Ishikawa (cell line): ENCODE results near the gene RBP3.

Source experiments
- CEBPB ChIP-seq: IDR thresholded peaks from 2 replicates; pipeline ENCODE4 v1.6.1; 2012
- CREB1 ChIP-seq: IDR thresholded peaks from 2 replicates; pipeline ENCODE4 v1.6.1; 2012; ENCODE audit warnings: low read depth
- EGR1 ChIP-seq: IDR thresholded peaks from 2 replicates; pipeline ENCODE4 v1.6.1; 2012
- EP300 ChIP-seq: IDR thresholded peaks from 2 replicates; pipeline ENCODE4 v1.6.1; 2012; ENCODE audit warnings: borderline replicate concordance
- FOXM1 ChIP-seq: IDR thresholded peaks from 2 replicates; pipeline ENCODE4 v1.6.1; 2012; ENCODE audit warnings: low read depth, borderline replicate concordance
- NFIC ChIP-seq: IDR thresholded peaks from 2 replicates; pipeline ENCODE4 v1.6.1; 2012
- RAD21 ChIP-seq: IDR thresholded peaks from 2 replicates; pipeline ENCODE4 v1.6.1; 2012; ENCODE audit warnings: low read depth
- TAF1 ChIP-seq: IDR thresholded peaks from 2 replicates; pipeline ENCODE4 v1.6.1; 2012; ENCODE audit warnings: low read depth, mild to moderate bottlenecking
- TCF12 ChIP-seq: IDR thresholded peaks from 2 replicates; pipeline ENCODE4 v1.6.1; 2012; ENCODE audit warnings: low read depth
- TEAD4 ChIP-seq: IDR thresholded peaks from 2 replicates; pipeline ENCODE4 v1.6.1; 2012
- YY1 ChIP-seq: IDR thresholded peaks from 2 replicates; pipeline ENCODE4 v1.6.1; 2012; ENCODE audit warnings: low read depth
- ZBTB7A ChIP-seq: IDR thresholded peaks from 2 replicates; pipeline ENCODE4 v1.6.1; 2012; ENCODE audit warnings: low read depth
- TF ChIP-seq, protein P1 (sequence below): IDR thresholded peaks from 2 replicates; pipeline ENCODE4 v1.6.1; 2012; ENCODE audit warnings: low read depth, mild to moderate bottlenecking
- TF ChIP-seq, protein P2 (sequence below): IDR thresholded peaks from 2 replicates; pipeline ENCODE4 v1.6.1; 2012
- TF ChIP-seq, protein P3 (sequence below): IDR thresholded peaks from 2 replicates; pipeline ENCODE4 v1.6.1; 2012

RBP3 gene

DNA sequence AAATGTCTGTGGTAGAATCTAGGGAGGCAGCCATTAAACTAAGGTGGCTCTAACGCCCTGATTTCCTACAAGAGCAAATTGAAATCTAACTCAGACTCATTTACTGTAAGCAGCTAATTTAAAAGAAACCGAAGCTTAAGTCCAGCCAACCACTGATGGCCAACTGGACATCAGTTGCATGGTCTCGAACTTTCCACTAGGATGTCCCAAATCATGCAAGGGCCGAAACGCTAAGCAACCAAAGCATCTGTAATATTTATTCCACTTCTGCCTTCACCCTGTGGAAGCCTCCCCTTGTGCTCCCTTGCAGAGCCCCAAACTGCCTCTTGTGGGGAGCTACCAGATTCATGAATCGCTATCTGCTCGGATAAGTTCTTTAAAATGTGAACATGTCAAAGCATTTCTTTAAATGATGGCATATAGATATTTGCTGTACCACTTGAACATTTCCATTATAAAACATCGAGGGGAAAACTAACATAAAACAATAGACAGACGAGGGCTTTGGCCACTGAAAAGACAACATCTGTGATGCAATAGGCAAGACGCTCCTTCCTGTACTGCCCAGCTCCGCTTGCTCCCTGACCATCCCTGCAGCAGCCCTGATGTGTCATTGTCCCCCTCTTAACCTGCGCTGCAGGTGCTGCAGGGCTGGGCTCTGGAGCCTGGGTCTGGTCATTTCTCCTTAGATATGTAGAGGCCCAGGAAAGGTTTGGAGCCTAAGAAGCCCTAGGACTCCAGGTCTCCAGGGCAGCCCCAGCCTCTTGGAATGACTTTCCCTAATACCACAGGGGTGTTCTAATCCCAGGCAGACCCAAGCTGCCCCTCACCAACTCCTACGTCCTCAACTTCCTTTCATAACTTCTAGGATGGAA is 2.9 kb upstream of the RBP3 start:
- TF ChIP-seq CREB1 (no peak), TCF12 (no peak), EGR1 (no peak)
- TF ChIP-seq, protein P1, sequence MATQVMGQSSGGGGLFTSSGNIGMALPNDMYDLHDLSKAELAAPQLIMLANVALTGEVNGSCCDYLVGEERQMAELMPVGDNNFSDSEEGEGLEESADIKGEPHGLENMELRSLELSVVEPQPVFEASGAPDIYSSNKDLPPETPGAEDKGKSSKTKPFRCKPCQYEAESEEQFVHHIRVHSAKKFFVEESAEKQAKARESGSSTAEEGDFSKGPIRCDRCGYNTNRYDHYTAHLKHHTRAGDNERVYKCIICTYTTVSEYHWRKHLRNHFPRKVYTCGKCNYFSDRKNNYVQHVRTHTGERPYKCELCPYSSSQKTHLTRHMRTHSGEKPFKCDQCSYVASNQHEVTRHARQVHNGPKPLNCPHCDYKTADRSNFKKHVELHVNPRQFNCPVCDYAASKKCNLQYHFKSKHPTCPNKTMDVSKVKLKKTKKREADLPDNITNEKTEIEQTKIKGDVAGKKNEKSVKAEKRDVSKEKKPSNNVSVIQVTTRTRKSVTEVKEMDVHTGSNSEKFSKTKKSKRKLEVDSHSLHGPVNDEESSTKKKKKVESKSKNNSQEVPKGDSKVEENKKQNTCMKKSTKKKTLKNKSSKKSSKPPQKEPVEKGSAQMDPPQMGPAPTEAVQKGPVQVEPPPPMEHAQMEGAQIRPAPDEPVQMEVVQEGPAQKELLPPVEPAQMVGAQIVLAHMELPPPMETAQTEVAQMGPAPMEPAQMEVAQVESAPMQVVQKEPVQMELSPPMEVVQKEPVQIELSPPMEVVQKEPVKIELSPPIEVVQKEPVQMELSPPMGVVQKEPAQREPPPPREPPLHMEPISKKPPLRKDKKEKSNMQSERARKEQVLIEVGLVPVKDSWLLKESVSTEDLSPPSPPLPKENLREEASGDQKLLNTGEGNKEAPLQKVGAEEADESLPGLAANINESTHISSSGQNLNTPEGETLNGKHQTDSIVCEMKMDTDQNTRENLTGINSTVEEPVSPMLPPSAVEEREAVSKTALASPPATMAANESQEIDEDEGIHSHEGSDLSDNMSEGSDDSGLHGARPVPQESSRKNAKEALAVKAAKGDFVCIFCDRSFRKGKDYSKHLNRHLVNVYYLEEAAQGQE, result no peak

DNA sequence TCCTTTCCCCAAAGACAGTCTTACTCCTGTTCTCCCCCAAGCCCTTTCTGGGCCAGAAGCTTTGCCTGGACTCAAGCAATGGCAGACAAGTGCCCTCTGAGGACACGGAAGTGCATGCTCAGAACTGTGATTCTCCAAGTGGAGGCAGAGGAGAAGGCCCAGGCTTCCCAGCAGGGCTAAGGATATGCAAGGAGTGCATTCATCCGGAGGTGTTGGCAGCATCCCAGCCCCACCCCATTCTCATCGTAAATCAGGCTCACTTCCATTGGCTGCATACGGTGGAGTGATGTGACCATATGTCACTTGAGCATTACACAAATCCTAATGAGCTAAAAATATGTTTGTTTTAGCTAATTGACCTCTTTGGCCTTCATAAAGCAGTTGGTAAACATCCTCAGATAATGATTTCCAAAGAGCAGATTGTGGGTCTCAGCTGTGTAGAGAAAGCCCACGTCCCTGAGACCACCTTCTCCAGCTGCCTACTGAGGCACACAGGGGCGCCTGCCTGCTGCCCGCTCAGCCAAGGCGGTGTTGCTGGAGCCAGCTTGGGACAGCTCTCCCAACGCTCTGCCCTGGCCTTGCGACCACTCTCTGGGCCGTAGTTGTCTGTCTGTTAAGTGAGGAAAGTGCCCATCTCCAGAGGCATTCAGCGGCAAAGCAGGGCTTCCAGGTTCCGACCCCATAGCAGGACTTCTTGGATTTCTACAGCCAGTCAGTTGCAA is 1.4 kb upstream of the RBP3 start:
- TF ChIP-seq ZBTB7A (no peak), EP300 (no peak), TEAD4 (no peak), CEBPB (no peak), YY1 (no peak), NFIC (no peak), FOXM1 (no peak)
- TF ChIP-seq, protein P1, result no peak

DNA sequence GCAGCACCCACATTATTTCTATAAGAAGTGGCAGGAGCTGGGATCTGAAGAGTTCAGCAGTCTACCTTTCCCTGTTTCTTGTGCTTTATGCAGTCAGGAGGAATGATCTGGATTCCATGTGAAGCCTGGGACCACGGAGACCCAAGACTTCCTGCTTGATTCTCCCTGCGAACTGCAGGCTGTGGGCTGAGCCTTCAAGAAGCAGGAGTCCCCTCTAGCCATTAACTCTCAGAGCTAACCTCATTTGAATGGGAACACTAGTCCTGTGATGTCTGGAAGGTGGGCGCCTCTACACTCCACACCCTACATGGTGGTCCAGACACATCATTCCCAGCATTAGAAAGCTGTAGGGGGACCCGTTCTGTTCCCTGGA is 874 bp upstream of the RBP3 start:
- TF ChIP-seq YY1 (no peak), TEAD4 (no peak), CEBPB (no peak), ZBTB7A (no peak), EGR1 (no peak), NFIC (no peak), EP300 (no peak), FOXM1 (no peak), CREB1 (no peak), TAF1 (no peak)
- TF ChIP-seq, protein P2, sequence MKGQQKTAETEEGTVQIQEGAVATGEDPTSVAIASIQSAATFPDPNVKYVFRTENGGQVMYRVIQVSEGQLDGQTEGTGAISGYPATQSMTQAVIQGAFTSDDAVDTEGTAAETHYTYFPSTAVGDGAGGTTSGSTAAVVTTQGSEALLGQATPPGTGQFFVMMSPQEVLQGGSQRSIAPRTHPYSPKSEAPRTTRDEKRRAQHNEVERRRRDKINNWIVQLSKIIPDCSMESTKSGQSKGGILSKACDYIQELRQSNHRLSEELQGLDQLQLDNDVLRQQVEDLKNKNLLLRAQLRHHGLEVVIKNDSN, result no peak
- TF ChIP-seq, protein P1, result no peak

DNA sequence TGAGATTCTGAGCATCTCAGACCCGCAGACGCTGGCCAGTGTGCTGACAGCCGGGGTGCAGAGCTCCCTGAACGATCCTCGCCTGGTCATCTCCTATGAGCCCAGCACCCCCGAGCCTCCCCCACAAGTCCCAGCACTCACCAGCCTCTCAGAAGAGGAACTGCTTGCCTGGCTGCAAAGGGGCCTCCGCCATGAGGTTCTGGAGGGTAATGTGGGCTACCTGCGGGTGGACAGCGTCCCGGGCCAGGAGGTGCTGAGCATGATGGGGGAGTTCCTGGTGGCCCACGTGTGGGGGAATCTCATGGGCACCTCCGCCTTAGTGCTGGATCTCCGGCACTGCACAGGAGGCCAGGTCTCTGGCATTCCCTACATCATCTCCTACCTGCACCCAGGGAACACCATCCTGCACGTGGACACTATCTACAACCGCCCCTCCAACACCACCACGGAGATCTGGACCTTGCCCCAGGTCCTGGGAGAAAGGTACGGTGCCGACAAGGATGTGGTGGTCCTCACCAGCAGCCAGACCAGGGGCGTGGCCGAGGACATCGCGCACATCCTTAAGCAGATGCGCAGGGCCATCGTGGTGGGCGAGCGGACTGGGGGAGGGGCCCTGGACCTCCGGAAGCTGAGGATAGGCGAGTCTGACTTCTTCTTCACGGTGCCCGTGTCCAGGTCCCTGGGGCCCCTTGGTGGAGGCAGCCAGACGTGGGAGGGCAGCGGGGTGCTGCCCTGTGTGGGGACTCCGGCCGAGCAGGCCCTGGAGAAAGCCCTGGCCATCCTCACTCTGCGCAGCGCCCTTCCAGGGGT is 703 bp downstream of the RBP3 start:
- TF ChIP-seq RAD21 (no peak), CREB1 (no peak), TEAD4 (no peak), TAF1 (no peak), FOXM1 (no peak), NFIC (no peak), YY1 (no peak), EGR1 (no peak), ZBTB7A (no peak), EP300 (no peak)
- TF ChIP-seq, protein P2, result no peak
- TF ChIP-seq, protein P3, sequence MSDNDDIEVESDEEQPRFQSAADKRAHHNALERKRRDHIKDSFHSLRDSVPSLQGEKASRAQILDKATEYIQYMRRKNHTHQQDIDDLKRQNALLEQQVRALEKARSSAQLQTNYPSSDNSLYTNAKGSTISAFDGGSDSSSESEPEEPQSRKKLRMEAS, result no peak
